ENCODE results near the gene HNRNPUL1. TPM values are rescaled to one million over a fixed set of nuclear protein-coding genes. Genes with fewer than 3 reads are reported as not detected.
A peak's percentile ranks its signal among the peaks of the same experiment; 100 is the strongest.

Gene HNRNPUL1
- total and polyA plus RNA-seq, 4 donors: 59.5 to 156 (median 119) TPM

- Histone ChIP-seq H3K27ac (ENCODE audit: low read depth in 1 of 2, low read length in 2 of 2) (no peak overlapping the region), H3K36me3 (ENCODE audit: control insufficient read depth in 1 of 2, insufficient read depth in 2 of 2, low read length in 1 of 2) (peaks cover 2 to 12% of the 10 kb centered on the region in 2 donors), H3K4me3 (ENCODE audit: low read length in 2 of 2) (no peak overlapping the region), H3K27me3 (ENCODE audit: control insufficient read depth in 1 of 2, insufficient read depth in 2 of 2, low read length in 1 of 2) (no peaks in the 10 kb centered on the region), H3K9me3 (ENCODE audit: control insufficient read depth, low read length) (no peaks in the 10 kb centered on the region), H3K4me1 (ENCODE audit: control insufficient read depth in 1 of 2, insufficient read depth in 2 of 2, low read length in 2 of 2) (no peaks in the 10 kb centered on the region)
- DNase-seq (no peak), ATAC-seq (ENCODE audit: low FRiP score) (no peak)
- intact Hi-C loops (cut with DNase I): loop anchor here in 1 of 2 donors (5.0 kb wide), 1 partner anchor 40 kb away; no protein-coding TSS in a partner anchor
- WGBS, 2 donors: 57 to 73% methylated on average over 8 of the region's 8 CpGs
Observed at GRCh38 chr19:41307090-41307875, 43.1 kb downstream of the HNRNPUL1 start.

GRCh38 chr19:41307954-41308449, 43.8 kb downstream of the HNRNPUL1 start:
- no peaks in the 10 kb centered on the region for H3K9me3 ChIP-seq (ENCODE audit: control insufficient read depth, low read length)
- peaks cover 2 to 12% of the 10 kb centered on the region in 2 donors for H3K36me3 ChIP-seq (ENCODE audit: control insufficient read depth in 1 of 2, insufficient read depth in 2 of 2, low read length in 1 of 2)
- WGBS, 2 donors: 42 to 43% methylated on average over 4 of the region's 4 CpGs
- H3K27me3 ChIP-seq (ENCODE audit: control insufficient read depth in 1 of 2, insufficient read depth in 2 of 2, low read length in 1 of 2): no peaks in the 10 kb centered on the region
- DNase-seq (peak; percentile 43 to 57), ATAC-seq (ENCODE audit: low FRiP score) (no peak)
- intact Hi-C loops (cut with DNase I): loop anchor here (2.0 to 5.0 kb wide), 3 partner anchors 41 to 103 kb away; partner anchors contain the start of gene HNRNPUL1 (in 1 of the 2)
- H3K27ac ChIP-seq (ENCODE audit: low read depth in 1 of 2, low read length in 2 of 2): peak overlapping the region in 1 of 2 donors; percentile 53
- no peak overlapping the region for H3K4me3 ChIP-seq (ENCODE audit: low read length in 2 of 2)
- H3K4me1 ChIP-seq (ENCODE audit: control insufficient read depth in 1 of 2, insufficient read depth in 2 of 2, low read length in 2 of 2): no peaks in the 10 kb centered on the region

GRCh38 chr19:41308450-41309179, 44.4 kb downstream of the HNRNPUL1 start:
- H3K9me3 ChIP-seq (ENCODE audit: control insufficient read depth, low read length): no peaks in the 10 kb centered on the region
- H3K36me3 ChIP-seq (ENCODE audit: control insufficient read depth in 1 of 2, insufficient read depth in 2 of 2, low read length in 1 of 2): peaks cover 2 to 12% of the 10 kb centered on the region in 2 donors
- ATAC-seq (ENCODE audit: low FRiP score) (peak; percentile 88), DNase-seq (peak; percentile 94 to 98)
- H3K27me3 ChIP-seq (ENCODE audit: control insufficient read depth in 1 of 2, insufficient read depth in 2 of 2, low read length in 1 of 2): no peaks in the 10 kb centered on the region
- peak overlapping the region in 1 of 2 donors; percentile 8 for H3K4me3 ChIP-seq (ENCODE audit: low read length in 2 of 2)
- no peaks in the 10 kb centered on the region for H3K4me1 ChIP-seq (ENCODE audit: control insufficient read depth in 1 of 2, insufficient read depth in 2 of 2, low read length in 2 of 2)
- intact Hi-C loops (cut with DNase I): loop anchor here (2.0 to 5.0 kb wide), 3 partner anchors 41 to 104 kb away; partner anchors contain the start of gene HNRNPUL1 (in 1 of the 2)
- peak overlapping the region in 1 of 2 donors; percentile 92 for H3K27ac ChIP-seq (ENCODE audit: low read depth in 1 of 2, low read length in 2 of 2)
- WGBS, 2 donors: 16 to 20% methylated on average over 8 of the region's 8 CpGs

GRCh38 chr19:41309180-41310032, 45.2 kb downstream of the HNRNPUL1 start:
- WGBS, 2 donors: 4 to 6% methylated on average over 26 of the region's 26 CpGs
- peak; percentile 17 for ATAC-seq (ENCODE audit: low FRiP score)
- intact Hi-C loops (cut with DNase I): loop anchor here (1.0 to 5.0 kb wide), 5 partner anchors 16 to 105 kb away; partner anchors contain the start of genes HNRNPUL1 (in 1 of the 2) and TGFB1 (in 1 of the 2)
- H3K27ac ChIP-seq (ENCODE audit: low read depth in 1 of 2, low read length in 2 of 2): peak overlapping the region; percentile 50 to 92
- DNase-seq: peak; percentile 49 to 71
- H3K27me3 ChIP-seq (ENCODE audit: control insufficient read depth in 1 of 2, insufficient read depth in 2 of 2, low read length in 1 of 2): no peaks in the 10 kb centered on the region
- no peaks in the 10 kb centered on the region for H3K9me3 ChIP-seq (ENCODE audit: control insufficient read depth, low read length)
- no peaks in the 10 kb centered on the region for H3K4me1 ChIP-seq (ENCODE audit: control insufficient read depth in 1 of 2, insufficient read depth in 2 of 2, low read length in 2 of 2)
- peak overlapping the region; percentile 67 to 88 for H3K4me3 ChIP-seq (ENCODE audit: low read length in 2 of 2)
- H3K36me3 ChIP-seq (ENCODE audit: control insufficient read depth in 1 of 2, insufficient read depth in 2 of 2, low read length in 1 of 2): peaks cover 2 to 10% of the 10 kb centered on the region in 2 donors

- Histone ChIP-seq H3K27me3 (ENCODE audit: control insufficient read depth in 1 of 2, insufficient read depth in 2 of 2, low read length in 1 of 2) (no peaks in the 10 kb centered on the region), H3K9me3 (ENCODE audit: control insufficient read depth, low read length) (no peaks in the 10 kb centered on the region), H3K36me3 (ENCODE audit: control insufficient read depth in 1 of 2, insufficient read depth in 2 of 2, low read length in 1 of 2) (peaks cover 2 to 6% of the 10 kb centered on the region in 2 donors), H3K4me3 (ENCODE audit: low read length in 2 of 2) (peak within 1 kb of the TSS; percentile 67 to 88), H3K27ac (ENCODE audit: low read depth in 1 of 2, low read length in 2 of 2) (peak within 1 kb of the TSS; percentile 50 to 92), H3K4me1 (ENCODE audit: control insufficient read depth in 1 of 2, insufficient read depth in 2 of 2, low read length in 2 of 2) (no peaks in the 10 kb centered on the region)
- intact Hi-C loops (cut with DNase I): loop anchor here in 1 of 2 donors (1.0 to 5.0 kb wide), 2 partner anchors 15 to 42 kb away; partner anchors contain the start of gene TGFB1
- 0 to 1% methylated on average over 46 to 47 of the region's 47 CpGs for WGBS, 2 donors
- peak; percentile 91 to 96 for DNase-seq
- ATAC-seq (ENCODE audit: low FRiP score): peak; percentile 93
Observed at GRCh38 chr19:41310033-41310831, 46.1 kb downstream of the HNRNPUL1 start, which contains the start of gene CCDC97. TSS of gene CCDC97 (plus strand) at chr19:41310172. CDS start at chr19:41310311, 139 bp downstream.

GRCh38 chr19:41311072-41311471, 46.9 kb downstream of the HNRNPUL1 start:
- 33 to 40% methylated on average over 5 of the region's 5 CpGs for WGBS, 2 donors
- no peaks in the 10 kb centered on the region for H3K27me3 ChIP-seq (ENCODE audit: control insufficient read depth in 1 of 2, insufficient read depth in 2 of 2, low read length in 1 of 2)
- no peak overlapping the region for H3K27ac ChIP-seq (ENCODE audit: low read depth in 1 of 2, low read length in 2 of 2)
- intact Hi-C loops (cut with DNase I): loop anchor here in 1 of 2 donors (5.0 kb wide), 1 partner anchor 41 kb away; the partner anchor contains the start of gene TGFB1
- ATAC-seq (ENCODE audit: low FRiP score) (no peak), DNase-seq (peak; percentile 6 to 53)
- H3K36me3 ChIP-seq (ENCODE audit: control insufficient read depth in 1 of 2, insufficient read depth in 2 of 2, low read length in 1 of 2): peaks cover 2% of the 10 kb centered on the region in 2 donors
- peak overlapping the region in 1 of 2 donors; percentile 67 for H3K4me3 ChIP-seq (ENCODE audit: low read length in 2 of 2)
- no peaks in the 10 kb centered on the region for H3K9me3 ChIP-seq (ENCODE audit: control insufficient read depth, low read length)
- H3K4me1 ChIP-seq (ENCODE audit: control insufficient read depth in 1 of 2, insufficient read depth in 2 of 2, low read length in 2 of 2): no peaks in the 10 kb centered on the region

GRCh38 chr19:41311613-41312012, 47.4 kb downstream of the HNRNPUL1 start:
- peaks cover 2 to 3% of the 10 kb centered on the region in 2 donors for H3K36me3 ChIP-seq (ENCODE audit: control insufficient read depth in 1 of 2, insufficient read depth in 2 of 2, low read length in 1 of 2)
- no peaks in the 10 kb centered on the region for H3K9me3 ChIP-seq (ENCODE audit: control insufficient read depth, low read length)
- intact Hi-C loops (cut with DNase I): loop anchor here in 1 of 2 donors (5.0 kb wide), 1 partner anchor 41 kb away; the partner anchor contains the start of gene TGFB1
- DNase-seq (peak; percentile 22 to 32), ATAC-seq (ENCODE audit: low FRiP score) (no peak)
- H3K4me3 ChIP-seq (ENCODE audit: low read length in 2 of 2): no peak overlapping the region
- no peak overlapping the region for H3K27ac ChIP-seq (ENCODE audit: low read depth in 1 of 2, low read length in 2 of 2)
- H3K4me1 ChIP-seq (ENCODE audit: control insufficient read depth in 1 of 2, insufficient read depth in 2 of 2, low read length in 2 of 2): no peaks in the 10 kb centered on the region
- 74 to 75% methylated on average over 8 of the region's 8 CpGs for WGBS, 2 donors
- no peaks in the 10 kb centered on the region for H3K27me3 ChIP-seq (ENCODE audit: control insufficient read depth in 1 of 2, insufficient read depth in 2 of 2, low read length in 1 of 2)

Data from aorta (tissue), 5 donors.